ENCODE results near the gene RAB3A. TPM values are rescaled to one million over a fixed set of nuclear protein-coding genes. Genes with fewer than 3 reads are reported as not detected.
A peak's percentile ranks its signal among the peaks of the same experiment; 100 is the strongest.

RAB3A gene
- total RNA-seq, 1 experiment from 2014 or later = 1.2 TPM

- peaks cover 9% of the 10 kb centered on the region for H3K27me3 ChIP-seq (replicated peaks)
- peaks cover 10% of the 10 kb centered on the region for H3K4me1 ChIP-seq (replicated peaks)
- no peak for DNase-seq (ENCODE audit: low read depth in 1 of 2, low spot score in 2 of 2)
- peaks cover 8% of the 10 kb centered on the region for H3K9me3 ChIP-seq (replicated peaks)
- no peak overlapping the region for H3K4me3 ChIP-seq
- H3K36me3 ChIP-seq = no peaks in the 10 kb centered on the region
- no peak overlapping the region for H3K27ac ChIP-seq
These were observed 25.6 kb upstream of the RAB3A start for GRCh38 chr19:18229474-18229873.

GRCh38 chr19:18227781-18228271, 24.0 kb upstream of the RAB3A start:
- H3K9me3 ChIP-seq (replicated peaks) = no peaks in the 10 kb centered on the region
- no peak for DNase-seq (ENCODE audit: low read depth in 1 of 2, low spot score in 2 of 2)

GRCh38 chr19:18226956-18227780, 23.3 kb upstream of the RAB3A start:
- Histone ChIP-seq H3K9me3 (replicated peaks) (no peaks in the 10 kb centered on the region), H3K27me3 (replicated peaks) (peaks cover 5% of the 10 kb centered on the region), H3K36me3 (no peaks in the 10 kb centered on the region), H3K4me3 (no peak overlapping the region), H3K4me1 (replicated peaks) (peaks cover 14% of the 10 kb centered on the region), H3K27ac (no peak overlapping the region)
- no peak for DNase-seq (ENCODE audit: low read depth in 1 of 2, low spot score in 2 of 2)

More at GRCh38 chr19:18227781-18228271, 24.0 kb upstream of the RAB3A start:
- Histone ChIP-seq H3K27ac (no peak overlapping the region), H3K36me3 (no peaks in the 10 kb centered on the region), H3K4me3 (no peak overlapping the region), H3K27me3 (replicated peaks) (peaks cover 9% of the 10 kb centered on the region), H3K4me1 (replicated peaks) (peaks cover 14% of the 10 kb centered on the region)

DNA sequence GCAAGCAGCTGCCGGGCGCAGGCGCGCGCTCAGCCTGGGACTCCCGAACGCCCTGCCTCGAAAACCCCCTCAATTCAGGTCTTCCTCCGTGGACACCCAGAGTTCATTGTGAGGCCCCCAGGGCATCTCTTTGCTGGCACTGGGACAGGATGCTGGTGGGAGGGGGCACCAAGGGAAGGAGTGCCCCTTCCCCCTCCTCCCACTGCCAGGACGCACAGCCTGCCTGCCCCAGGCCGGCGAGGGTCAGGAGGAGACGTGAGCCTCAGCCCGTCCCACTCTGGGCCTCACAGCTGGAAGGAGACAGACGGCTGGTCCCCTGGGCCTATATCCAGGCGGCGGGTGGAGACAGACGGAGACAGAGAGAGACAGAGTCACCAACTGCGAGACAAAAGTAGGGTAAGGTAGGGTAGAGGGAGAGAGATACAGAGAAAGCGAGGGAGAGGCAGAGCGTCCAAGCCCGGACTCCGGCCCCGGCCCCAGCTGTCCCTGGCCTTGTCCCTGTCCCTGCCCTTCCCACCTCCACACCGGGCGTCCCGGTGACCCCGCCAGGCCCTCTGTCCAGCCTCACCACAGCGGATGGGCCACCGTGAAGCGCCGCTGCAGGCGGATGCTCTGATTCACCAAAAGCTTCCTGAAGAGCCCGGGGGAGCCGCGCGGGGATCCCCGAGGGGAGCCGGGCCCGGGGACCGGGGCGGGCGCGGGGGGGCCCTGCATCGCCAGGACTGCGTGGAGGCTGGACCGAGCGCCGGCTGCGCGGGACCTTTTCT, 22.0 kb upstream of the RAB3A start, which contains the start of gene PDE4C:
Gene PDE4C, minus strand, starts transcription at position 737 of the 767 bp plus-strand sequence. Its CDS starts 23 bp downstream, at position 714.
- Histone ChIP-seq H3K27me3 (replicated peaks) (peaks cover 4% of the 10 kb centered on the region; the same call in 1 of the 2 replicates), H3K27ac (no peak within 1 kb of the TSS), H3K4me1 (replicated peaks) (peaks cover 14% of the 10 kb centered on the region), H3K36me3 (no peaks in the 10 kb centered on the region), H3K9me3 (replicated peaks) (no peaks in the 10 kb centered on the region), H3K4me3 (no peak within 1 kb of the TSS)
- DNase-seq (ENCODE audit: low read depth in 1 of 2, low spot score in 2 of 2) = no peak

- Histone ChIP-seq H3K4me1 (replicated peaks) (peaks cover 14% of the 10 kb centered on the region), H3K9me3 (replicated peaks) (no peaks in the 10 kb centered on the region), H3K27me3 (replicated peaks) (peaks cover 4% of the 10 kb centered on the region; the same call in 1 of the 2 replicates), H3K4me3 (no peak overlapping the region), H3K27ac (no peak overlapping the region), H3K36me3 (no peaks in the 10 kb centered on the region)
- DNase-seq (ENCODE audit: low read depth in 1 of 2, low spot score in 2 of 2) = no peak
These were observed 21.5 kb upstream of the RAB3A start for GRCh38 chr19:18225355-18225701.

DNA sequence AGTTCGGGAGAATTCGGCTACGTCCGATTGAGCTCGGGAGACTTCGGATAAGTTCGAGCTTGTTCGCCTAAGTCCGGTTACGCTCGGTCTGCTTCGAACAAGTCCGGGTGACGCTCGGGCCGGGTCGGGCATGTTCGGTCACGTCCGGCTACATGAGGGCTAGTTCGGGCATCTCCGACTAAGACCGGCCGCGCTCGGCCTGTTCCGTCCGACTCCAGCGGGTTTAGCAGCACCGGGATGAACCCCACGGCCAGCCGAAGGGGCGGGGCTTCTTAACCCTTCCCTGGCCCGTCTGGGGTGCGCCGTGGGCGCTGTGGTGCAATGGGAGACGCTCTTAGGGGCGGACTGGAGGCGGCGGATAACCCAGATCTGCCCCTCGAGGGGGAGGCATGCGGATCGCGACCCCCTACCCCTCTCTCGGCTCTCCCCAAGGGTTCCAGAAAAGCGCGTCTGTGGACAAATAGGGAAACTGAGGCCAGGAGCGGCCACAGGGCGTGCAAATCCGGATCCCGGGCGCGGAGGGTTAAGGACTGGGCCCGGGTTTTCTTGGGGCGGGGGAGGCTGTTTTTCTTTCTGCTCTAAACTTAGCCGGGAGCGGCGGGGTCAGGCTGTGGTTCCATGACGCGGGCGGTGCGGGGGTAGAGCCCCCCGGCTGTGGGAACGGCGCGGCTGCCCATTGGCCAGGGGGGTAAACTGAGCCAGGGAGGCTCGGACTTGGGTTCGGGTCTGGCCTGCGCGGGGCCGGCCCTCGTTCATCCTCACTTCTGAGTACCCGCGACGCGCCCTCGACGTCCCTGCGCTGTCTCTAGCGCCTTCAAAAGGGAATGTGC, 20.9 kb upstream of the RAB3A start:
- H3K36me3 ChIP-seq = no peaks in the 10 kb centered on the region
- DNase-seq (ENCODE audit: low read depth in 1 of 2, low spot score in 2 of 2) = peak; percentile 73 to 97
- H3K4me1 ChIP-seq (replicated peaks) = peaks cover 14% of the 10 kb centered on the region
- no peak overlapping the region for H3K27ac ChIP-seq
- no peaks in the 10 kb centered on the region for H3K9me3 ChIP-seq (replicated peaks)
- H3K27me3 ChIP-seq (replicated peaks) = peaks cover 6% of the 10 kb centered on the region; the same call in 1 of the 2 replicates
- peak overlapping the region; percentile 24 for H3K4me3 ChIP-seq

- H3K4me1 ChIP-seq (replicated peaks) = peaks cover 14% of the 10 kb centered on the region
- H3K9me3 ChIP-seq (replicated peaks) = no peaks in the 10 kb centered on the region
- H3K27ac ChIP-seq = no peak overlapping the region
- 0 out of 2 replicates have a peak, but pooled peaks cover 2% of the 10 kb centered on the region for H3K27me3 ChIP-seq (replicated peaks)
- no peak for DNase-seq (ENCODE audit: low read depth in 1 of 2, low spot score in 2 of 2)
- no peaks in the 10 kb centered on the region for H3K36me3 ChIP-seq
- peak overlapping the region; percentile 24 for H3K4me3 ChIP-seq
These were observed 20.1 kb upstream of the RAB3A start for GRCh38 chr19:18223860-18224524.

- Histone ChIP-seq H3K27me3 (replicated peaks) (0 out of 2 replicates have a peak, but pooled peaks cover 2% of the 10 kb centered on the region), H3K9me3 (replicated peaks) (no peaks in the 10 kb centered on the region), H3K4me3 (no peak overlapping the region), H3K36me3 (no peaks in the 10 kb centered on the region), H3K27ac (no peak overlapping the region), H3K4me1 (replicated peaks) (peaks cover 14% of the 10 kb centered on the region)
- no peak for DNase-seq (ENCODE audit: low read depth in 1 of 2, low spot score in 2 of 2)
These were observed 18.2 kb upstream of the RAB3A start for GRCh38 chr19:18221815-18222725.

DNA sequence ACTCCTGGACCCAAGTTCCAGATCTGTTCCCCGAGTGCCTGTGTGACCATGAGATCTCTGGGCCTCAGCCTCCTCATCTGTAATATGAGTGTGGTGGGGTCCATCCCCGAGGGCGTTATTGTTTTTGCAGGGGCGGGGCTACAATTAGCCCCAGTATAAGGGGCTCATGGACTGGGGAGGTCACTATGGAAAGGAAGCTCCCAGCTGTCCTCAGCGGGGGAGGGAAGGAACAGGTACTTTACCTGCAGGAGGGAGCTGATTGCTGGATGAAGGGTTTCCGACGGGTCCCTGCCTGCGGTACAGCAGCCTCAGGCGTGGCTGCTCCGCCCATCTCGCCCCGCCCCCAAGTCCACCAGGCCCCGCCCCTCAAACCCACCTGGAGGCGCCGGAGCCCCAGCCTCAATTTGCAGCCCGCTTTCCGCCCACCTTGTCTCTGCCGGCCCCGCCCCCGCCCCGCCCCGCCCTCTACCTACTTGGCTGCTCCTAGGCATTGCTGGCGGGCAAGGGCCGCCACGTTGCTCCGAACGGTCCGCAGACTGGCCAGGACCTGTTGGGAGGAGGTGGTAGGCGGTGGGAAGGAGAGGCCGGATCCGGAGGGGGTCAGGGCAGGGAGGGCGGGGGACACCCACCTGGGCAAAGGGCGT, 16.9 kb upstream of the RAB3A start:
- 0 out of 2 replicates have a peak, but pooled peaks cover 2% of the 10 kb centered on the region for H3K27me3 ChIP-seq (replicated peaks)
- H3K4me3 ChIP-seq = no peak overlapping the region
- peaks cover 11% of the 10 kb centered on the region for H3K4me1 ChIP-seq (replicated peaks)
- H3K36me3 ChIP-seq = no peaks in the 10 kb centered on the region
- DNase-seq (ENCODE audit: low read depth in 1 of 2, low spot score in 2 of 2) = no peak
- H3K9me3 ChIP-seq (replicated peaks) = no peaks in the 10 kb centered on the region
- H3K27ac ChIP-seq = no peak overlapping the region

DNA sequence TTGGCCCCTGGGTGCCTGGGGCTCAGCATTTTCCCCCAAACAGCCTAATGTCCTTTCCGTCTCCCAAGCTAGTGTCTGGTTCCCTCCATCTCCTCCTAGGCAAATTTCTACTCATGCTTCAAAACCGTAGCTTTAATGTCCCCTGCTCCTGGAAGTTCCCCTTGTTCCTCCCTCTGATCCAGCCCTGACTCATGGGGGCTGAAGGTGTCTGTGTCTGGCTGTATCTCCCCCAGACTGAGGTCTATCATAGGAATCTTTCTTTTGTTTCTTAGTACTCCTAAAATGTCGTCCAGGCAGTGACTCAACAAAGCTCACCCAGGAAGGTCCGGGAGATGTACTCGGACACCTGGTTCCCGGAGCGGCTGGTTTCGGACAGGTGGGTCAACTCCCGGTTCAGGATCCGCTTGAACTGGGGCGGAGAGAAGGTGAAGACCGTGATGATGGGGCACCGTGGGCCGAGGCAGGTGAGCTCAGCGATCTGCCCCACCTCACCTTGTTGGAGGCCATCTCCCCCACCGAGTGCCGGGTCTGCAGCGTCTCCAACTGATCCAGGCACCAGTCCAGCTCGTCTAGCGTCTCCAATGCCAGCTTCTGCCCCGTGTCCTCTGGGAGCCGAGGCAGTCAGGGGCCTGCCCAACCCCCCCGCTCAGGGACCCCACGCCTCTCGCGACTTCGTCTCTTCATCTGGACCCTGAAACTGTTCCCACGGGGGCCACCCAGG, 16.2 kb upstream of the RAB3A start:
- DNase-seq (ENCODE audit: low read depth in 1 of 2, low spot score in 2 of 2) = no peak
- no peaks in the 10 kb centered on the region for H3K9me3 ChIP-seq (replicated peaks)
- H3K4me3 ChIP-seq = no peak overlapping the region

DNA sequence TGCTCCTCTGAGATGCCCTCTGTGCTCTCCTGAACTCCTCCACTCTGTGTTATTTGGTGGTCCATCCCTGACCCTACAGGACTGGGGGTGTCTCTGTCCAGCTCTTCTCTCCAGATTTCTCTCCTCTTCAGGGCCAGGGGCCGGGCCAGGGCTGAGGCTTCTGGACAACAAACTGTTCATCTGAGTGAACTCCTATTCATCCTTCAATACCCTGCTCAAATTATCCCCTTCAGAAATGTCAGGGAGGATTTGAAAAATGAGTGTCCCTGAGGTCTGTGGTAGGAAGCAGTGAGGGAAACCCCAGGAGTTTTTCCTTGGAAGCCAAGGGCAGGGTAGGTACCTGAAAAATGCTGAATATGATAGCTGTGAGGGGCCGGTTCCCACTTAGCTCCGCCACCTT, 14.8 kb upstream of the RAB3A start:
- Histone ChIP-seq H3K36me3 (no peaks in the 10 kb centered on the region), H3K27me3 (replicated peaks) (0 out of 2 replicates have a peak, but pooled peaks cover 2% of the 10 kb centered on the region), H3K4me1 (replicated peaks) (no peaks in the 10 kb centered on the region), H3K9me3 (replicated peaks) (no peaks in the 10 kb centered on the region), H3K27ac (no peak overlapping the region), H3K4me3 (no peak overlapping the region)
- no peak for DNase-seq (ENCODE audit: low read depth in 1 of 2, low spot score in 2 of 2)

More for the DNA sequence above, 16.2 kb upstream of the RAB3A start:
- H3K36me3 ChIP-seq = no peaks in the 10 kb centered on the region
- 0 out of 2 replicates have a peak, but pooled peaks cover 2% of the 10 kb centered on the region for H3K27me3 ChIP-seq (replicated peaks)
- H3K27ac ChIP-seq = no peak overlapping the region
- peaks cover 10% of the 10 kb centered on the region for H3K4me1 ChIP-seq (replicated peaks)
